RWPE1 (cell line): ENCODE measurements around the gene DAPK3.

Experiments used
- CTCF ChIA-PET: fragments of 350-600 bp; sonication (Branson Sonifier 250); formaldehyde crosslinking; extraction: SDS; loops from one replicate; lab custom pipeline; 2021; lab: Yijun Ruan, JAX
- POLR2A ChIA-PET: fragments of 400-600 bp; formaldehyde crosslinking; extraction: SDS; loops from one replicate; lab custom pipeline; 2020; ENCODE audit warnings: antibody characterized with exemption; ENCODE audit not compliant: low non-redundant PET; lab: Yijun Ruan, JAX
- DNase-seq: peaks from one replicate; pipeline ENCODE4 v3.0.0; 2012; ENCODE audit warnings: low spot score
- H3K27ac ChIP-seq: fragments of 450-650 bp; 2 replicates; pipeline ENCODE4 v1.5.1; 2017
- TF ChIP-seq, protein P1 (sequence below): fragments of 450-650 bp; conservative IDR thresholded peaks from 2 replicates; pipeline ENCODE4 v1.5.1; 2017; ENCODE audit warnings: low read depth, mild to moderate bottlenecking

The DAPK3 gene

DNA sequence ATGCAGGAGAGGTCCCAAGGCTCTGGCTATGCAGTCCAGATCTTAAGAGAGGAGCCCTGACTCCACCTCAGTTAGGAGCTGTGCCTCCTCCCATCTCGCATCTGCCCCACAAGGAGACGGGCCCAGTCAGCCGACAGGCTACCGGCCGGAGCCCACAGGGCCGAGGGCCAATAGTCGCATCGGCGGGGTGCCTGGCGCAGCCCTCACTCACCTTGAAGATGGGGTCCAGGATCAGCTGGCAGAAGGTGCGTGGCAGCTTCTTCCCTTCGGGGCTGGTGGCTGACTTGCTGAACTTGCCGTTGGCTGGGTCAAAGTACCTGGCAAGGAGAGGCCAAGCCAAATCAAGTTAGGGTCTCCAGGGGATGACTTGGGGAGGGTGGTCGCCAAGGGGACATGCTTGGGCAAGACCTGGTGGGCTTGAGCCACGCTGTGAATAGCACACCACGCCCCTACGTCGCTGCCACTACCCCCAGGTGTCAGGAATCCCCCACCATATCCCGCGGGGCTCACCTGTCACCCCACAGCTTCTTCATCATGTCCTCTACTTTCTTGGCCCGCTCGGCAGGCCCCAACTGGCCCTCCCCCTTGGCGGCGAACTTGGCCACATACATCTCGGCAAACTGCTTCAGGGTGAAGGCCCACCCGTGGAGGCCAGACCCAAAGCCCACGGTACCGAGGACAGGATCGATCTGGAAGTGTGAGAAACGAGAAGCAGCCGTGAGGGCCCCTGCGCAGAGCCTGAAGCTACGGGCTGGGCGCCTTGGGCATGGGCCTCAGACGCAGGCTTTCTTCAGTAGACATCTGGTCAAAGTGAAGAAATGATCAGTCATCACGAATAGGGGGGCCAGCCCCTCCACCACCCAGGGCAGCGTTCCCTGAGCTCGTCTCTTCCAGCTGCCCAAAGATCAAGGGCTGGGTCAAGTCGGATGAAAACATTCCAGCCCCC, 11.1 kb upstream of the DAPK3 start:
- TF ChIP-seq, protein P1, sequence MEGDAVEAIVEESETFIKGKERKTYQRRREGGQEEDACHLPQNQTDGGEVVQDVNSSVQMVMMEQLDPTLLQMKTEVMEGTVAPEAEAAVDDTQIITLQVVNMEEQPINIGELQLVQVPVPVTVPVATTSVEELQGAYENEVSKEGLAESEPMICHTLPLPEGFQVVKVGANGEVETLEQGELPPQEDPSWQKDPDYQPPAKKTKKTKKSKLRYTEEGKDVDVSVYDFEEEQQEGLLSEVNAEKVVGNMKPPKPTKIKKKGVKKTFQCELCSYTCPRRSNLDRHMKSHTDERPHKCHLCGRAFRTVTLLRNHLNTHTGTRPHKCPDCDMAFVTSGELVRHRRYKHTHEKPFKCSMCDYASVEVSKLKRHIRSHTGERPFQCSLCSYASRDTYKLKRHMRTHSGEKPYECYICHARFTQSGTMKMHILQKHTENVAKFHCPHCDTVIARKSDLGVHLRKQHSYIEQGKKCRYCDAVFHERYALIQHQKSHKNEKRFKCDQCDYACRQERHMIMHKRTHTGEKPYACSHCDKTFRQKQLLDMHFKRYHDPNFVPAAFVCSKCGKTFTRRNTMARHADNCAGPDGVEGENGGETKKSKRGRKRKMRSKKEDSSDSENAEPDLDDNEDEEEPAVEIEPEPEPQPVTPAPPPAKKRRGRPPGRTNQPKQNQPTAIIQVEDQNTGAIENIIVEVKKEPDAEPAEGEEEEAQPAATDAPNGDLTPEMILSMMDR, result no peak
- no peak for DNase-seq
- ChIA-PET CTCF (no interaction called here), POLR2A (no interaction called here)
- peak overlapping the region; percentile 87 for H3K27ac ChIP-seq

DNA sequence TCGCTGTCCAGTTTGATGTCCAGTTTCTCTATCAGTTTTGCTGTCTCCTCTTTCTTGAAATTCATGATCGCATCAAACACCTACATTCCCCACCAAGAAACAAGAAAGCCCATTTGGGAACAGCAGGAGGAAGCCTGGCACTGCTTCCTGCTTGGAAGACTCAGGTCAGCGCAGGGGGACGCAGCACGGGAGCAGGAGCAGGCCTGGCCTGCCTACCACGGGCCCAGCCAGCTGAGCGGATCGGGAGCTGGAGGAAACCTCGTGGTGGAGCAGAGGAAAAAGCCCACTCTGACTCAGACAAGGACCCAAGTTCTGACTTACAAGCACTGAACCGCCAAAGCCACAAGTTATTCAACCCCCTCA, 10.5 kb upstream of the DAPK3 start:
- POLR2A ChIA-PET, result no interaction called here
- DNase-seq, result no peak
- CTCF ChIA-PET, result no interaction called here
- TF ChIP-seq, protein P1, result no peak
- H3K27ac ChIP-seq, result peak overlapping the region; percentile 87

DNA sequence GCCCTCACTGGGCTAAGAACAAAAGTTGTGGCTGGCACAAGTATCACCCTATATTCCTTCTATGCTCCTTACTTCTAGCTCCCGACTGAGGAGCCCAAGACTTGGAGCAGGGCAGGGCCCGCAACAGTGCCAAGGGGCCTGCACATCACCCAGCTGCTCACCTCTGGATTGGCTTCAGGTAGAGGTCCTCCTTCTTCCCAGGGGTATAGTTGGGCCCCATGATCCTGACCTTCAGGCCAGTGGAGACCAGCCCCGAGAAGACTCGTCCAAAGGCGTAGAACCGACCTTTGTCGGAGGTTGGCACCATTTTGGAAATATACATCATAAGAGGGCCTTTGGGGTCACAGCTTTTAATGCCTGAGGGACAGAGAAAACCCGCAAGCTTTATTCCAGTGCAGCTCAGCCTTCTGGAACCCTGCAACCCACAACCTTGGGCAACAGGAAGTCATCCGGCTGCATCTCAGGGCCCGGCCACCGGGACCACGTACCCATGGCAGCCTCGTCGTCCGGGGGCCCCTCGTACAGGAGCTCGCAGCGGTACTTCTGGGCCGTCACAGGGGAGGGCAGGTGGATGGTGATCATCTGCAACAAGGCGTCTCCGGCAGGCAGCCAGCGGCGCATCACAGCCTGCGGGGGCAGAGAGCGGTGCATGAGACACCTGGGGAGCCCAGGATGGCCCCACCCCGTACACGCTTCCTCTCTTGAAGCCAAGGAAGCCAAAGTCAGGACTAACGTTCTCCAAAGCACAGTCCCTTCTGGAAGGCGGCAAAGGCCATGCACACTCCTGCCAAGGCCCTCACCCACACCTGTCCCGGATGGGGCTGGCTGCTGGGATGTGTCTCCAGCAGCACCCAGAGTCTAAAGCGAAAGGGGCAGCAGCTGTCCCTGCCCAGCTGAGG, 9.7 kb upstream of the DAPK3 start:
- CTCF ChIA-PET, result no interaction called here
- TF ChIP-seq, protein P1, result no peak
- DNase-seq, result no peak
- POLR2A ChIA-PET, result no interaction called here
- H3K27ac ChIP-seq, result peak overlapping the region; percentile 87

DNA sequence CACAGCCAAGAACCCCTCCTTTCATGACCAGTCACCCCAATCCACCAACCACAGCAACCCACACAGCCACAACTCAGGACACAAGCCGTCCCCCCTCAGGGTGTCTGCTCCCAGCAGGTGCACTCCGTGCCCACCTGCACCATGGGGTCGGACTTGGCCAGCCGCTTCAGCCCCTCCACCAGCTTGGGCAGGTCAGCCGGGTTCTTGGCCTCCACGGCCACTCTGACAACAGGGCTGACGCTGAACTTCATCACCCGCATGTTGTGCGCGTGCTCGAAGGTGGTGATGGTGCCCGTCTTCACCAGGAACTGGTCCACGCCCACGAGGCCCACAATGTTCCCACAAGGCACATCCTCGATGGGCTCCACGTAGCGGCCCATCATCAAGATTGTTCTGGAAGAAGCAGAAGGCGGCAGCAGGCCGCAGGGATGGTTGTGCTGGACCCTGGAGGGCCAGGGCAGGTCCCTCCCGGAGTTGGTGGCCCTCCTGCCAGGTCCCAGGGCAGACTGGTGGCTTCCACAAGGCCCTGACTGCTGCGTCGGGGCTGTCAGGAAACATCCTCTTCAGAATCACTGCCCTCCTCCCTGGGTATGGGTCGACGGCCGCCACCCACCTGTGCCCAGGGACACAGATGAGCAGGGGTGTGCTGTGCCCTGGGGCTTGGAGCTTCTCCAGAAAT, 8.9 kb upstream of the DAPK3 start:
- H3K27ac ChIP-seq, result peak overlapping the region; percentile 87
- ChIA-PET CTCF (no interaction called here), POLR2A (no interaction called here)
- no peak for DNase-seq
- TF ChIP-seq, protein P1, result no peak

DNA sequence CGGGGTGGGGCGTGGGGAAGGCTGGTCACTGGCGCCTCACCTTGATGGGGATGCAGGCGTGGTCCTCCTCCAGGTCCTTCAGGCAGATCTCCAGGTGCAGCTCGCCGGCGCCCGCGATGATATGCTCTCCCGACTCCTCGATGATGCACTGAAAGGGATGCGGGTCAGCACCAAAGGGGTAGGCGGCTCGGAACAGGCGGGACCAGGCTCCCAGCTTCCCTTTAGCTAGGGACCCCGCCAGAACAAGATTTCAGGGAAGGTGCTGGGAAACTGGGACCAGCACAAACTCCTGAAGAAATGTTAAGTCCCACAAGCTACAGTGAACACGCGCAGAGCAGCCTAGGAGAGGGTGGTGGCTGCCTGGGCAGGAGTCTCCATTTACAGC, 8.4 kb upstream of the DAPK3 start:
- CTCF ChIA-PET, result interaction anchor here (1.4 kb wide), 1 partner anchor 10 kb away, joined by 3 read pairs; no protein-coding TSS in a partner anchor
- H3K27ac ChIP-seq, result peak overlapping the region; percentile 87
- TF ChIP-seq, protein P1, result no peak
- no peak for DNase-seq
- POLR2A ChIA-PET, result interaction anchor here (0.6 kb wide), 1 partner anchor 114 kb away, joined by 3 read pairs; no protein-coding TSS in a partner anchor

DNA sequence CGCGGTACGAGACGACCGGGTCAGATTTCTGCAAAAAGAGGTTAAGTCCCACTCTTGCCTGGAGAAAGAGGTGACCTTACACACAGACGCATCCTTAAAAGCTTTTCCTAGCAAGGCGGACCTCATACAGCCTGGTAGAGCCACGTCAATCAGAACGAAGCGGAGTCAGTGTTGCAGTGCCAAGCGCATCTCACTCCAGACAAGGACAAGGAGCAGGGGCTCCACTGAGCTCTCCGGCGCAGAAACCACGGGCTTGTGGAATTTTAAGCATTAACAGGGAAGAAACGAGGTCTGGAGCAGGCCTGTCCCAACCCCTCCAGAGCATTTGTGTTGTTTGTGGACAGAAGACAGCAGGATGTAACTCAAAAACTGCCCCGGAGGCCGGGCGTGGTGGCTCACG, 7.2 kb upstream of the DAPK3 start:
- no peak for DNase-seq
- ChIA-PET CTCF (interaction anchor here (1.4 kb wide), 1 partner anchor 9 kb away, joined by 3 read pairs; no protein-coding TSS in a partner anchor), POLR2A (no interaction called here)
- peak overlapping the region; percentile 87 for H3K27ac ChIP-seq
- TF ChIP-seq, protein P1, result no peak
